Measurements from ENCODE around the gene COMMD8. TPM values are rescaled to one million over a fixed set of nuclear protein-coding genes. Genes with fewer than 3 reads are reported as not detected.

The COMMD8 gene
- total and polyA plus RNA-seq, 4 donors, result 3.6 to 17.5 (median 9.0) TPM

GRCh38 chr4:47482326-47482725 lies 18.8 kb upstream of the COMMD8 start:
- Histone ChIP-seq H3K27me3 (ENCODE audit: control insufficient read depth in 4 of 4, insufficient read depth in 4 of 4, low read length in 3 of 4) (no peaks in the 10 kb centered on the region), H3K27ac (ENCODE audit: low read depth in 1 of 2, low read length in 2 of 2) (no peak overlapping the region), H3K4me3 (ENCODE audit: low read depth in 1 of 3, low read length in 3 of 3) (no peak overlapping the region), H3K36me3 (ENCODE audit: control insufficient read depth in 4 of 4, insufficient read depth in 3 of 4, low read depth in 1 of 4, low read length in 3 of 4) (no peaks in the 10 kb centered on the region), H3K4me1 (ENCODE audit: control insufficient read depth in 4 of 4, insufficient read depth in 4 of 4, low read length in 3 of 4) (peaks cover 0 to 11% (median 2%) of the 10 kb centered on the region in 4 donors), H3K9me3 (ENCODE audit: control insufficient read depth in 4 of 4, low read length in 3 of 4) (no peaks in the 10 kb centered on the region), H3K9ac (ENCODE audit: low read depth in 1 of 2, low read length in 2 of 2) (no peak overlapping the region)
- no peak for TF ChIP-seq SP1 (IDR thresholded peaks at IDR 0.05)
- TF ChIP-seq RAD21 (IDR thresholded peaks at IDR 0.05), result no peak
- no peak for DNase-seq (ENCODE audit: low spot score)
- WGBS, result 71% methylated on average over 4 of the region's 4 CpGs

DNA sequence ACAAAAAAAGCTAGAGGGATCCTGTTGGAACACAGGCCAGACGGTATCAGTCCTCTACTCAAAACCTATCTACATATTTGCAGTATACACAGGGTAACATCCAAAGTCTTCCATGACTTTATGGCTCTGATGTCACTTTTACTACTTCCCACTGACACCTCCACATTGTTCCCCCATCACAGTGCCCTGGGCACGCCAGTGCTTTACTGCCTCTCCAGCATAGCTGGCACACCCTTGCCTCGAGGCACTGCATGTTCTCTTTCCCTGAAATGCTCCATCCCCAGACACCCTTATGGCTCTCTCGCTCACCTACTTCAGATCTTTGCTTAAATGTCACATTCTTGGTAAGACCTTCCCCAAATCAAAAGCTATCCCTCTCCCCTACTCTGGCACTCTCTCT lies 15.3 kb upstream of the COMMD8 start:
- WGBS, result 90% methylated on average over 4 of the region's 4 CpGs
- Histone ChIP-seq H3K9ac (ENCODE audit: low read depth in 1 of 2, low read length in 2 of 2) (no peak overlapping the region), H3K36me3 (ENCODE audit: control insufficient read depth in 4 of 4, insufficient read depth in 3 of 4, low read depth in 1 of 4, low read length in 3 of 4) (no peaks in the 10 kb centered on the region), H3K27ac (ENCODE audit: low read depth in 1 of 2, low read length in 2 of 2) (no peak overlapping the region), H3K9me3 (ENCODE audit: control insufficient read depth in 4 of 4, low read length in 3 of 4) (no peaks in the 10 kb centered on the region), H3K4me1 (ENCODE audit: control insufficient read depth in 4 of 4, insufficient read depth in 4 of 4, low read length in 3 of 4) (no peaks in the 10 kb centered on the region), H3K4me3 (ENCODE audit: low read depth in 1 of 3, low read length in 3 of 3) (no peak overlapping the region), H3K27me3 (ENCODE audit: control insufficient read depth in 4 of 4, insufficient read depth in 4 of 4, low read length in 3 of 4) (no peaks in the 10 kb centered on the region)
- TF ChIP-seq, protein P1, sequence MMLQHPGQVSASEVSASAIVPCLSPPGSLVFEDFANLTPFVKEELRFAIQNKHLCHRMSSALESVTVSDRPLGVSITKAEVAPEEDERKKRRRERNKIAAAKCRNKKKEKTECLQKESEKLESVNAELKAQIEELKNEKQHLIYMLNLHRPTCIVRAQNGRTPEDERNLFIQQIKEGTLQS (IDR thresholded peaks at IDR 0.05), result no peak
- TF ChIP-seq, protein P2, sequence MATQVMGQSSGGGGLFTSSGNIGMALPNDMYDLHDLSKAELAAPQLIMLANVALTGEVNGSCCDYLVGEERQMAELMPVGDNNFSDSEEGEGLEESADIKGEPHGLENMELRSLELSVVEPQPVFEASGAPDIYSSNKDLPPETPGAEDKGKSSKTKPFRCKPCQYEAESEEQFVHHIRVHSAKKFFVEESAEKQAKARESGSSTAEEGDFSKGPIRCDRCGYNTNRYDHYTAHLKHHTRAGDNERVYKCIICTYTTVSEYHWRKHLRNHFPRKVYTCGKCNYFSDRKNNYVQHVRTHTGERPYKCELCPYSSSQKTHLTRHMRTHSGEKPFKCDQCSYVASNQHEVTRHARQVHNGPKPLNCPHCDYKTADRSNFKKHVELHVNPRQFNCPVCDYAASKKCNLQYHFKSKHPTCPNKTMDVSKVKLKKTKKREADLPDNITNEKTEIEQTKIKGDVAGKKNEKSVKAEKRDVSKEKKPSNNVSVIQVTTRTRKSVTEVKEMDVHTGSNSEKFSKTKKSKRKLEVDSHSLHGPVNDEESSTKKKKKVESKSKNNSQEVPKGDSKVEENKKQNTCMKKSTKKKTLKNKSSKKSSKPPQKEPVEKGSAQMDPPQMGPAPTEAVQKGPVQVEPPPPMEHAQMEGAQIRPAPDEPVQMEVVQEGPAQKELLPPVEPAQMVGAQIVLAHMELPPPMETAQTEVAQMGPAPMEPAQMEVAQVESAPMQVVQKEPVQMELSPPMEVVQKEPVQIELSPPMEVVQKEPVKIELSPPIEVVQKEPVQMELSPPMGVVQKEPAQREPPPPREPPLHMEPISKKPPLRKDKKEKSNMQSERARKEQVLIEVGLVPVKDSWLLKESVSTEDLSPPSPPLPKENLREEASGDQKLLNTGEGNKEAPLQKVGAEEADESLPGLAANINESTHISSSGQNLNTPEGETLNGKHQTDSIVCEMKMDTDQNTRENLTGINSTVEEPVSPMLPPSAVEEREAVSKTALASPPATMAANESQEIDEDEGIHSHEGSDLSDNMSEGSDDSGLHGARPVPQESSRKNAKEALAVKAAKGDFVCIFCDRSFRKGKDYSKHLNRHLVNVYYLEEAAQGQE (IDR thresholded peaks at IDR 0.05), result no peak
- DNase-seq (ENCODE audit: low spot score), result no peak

DNA sequence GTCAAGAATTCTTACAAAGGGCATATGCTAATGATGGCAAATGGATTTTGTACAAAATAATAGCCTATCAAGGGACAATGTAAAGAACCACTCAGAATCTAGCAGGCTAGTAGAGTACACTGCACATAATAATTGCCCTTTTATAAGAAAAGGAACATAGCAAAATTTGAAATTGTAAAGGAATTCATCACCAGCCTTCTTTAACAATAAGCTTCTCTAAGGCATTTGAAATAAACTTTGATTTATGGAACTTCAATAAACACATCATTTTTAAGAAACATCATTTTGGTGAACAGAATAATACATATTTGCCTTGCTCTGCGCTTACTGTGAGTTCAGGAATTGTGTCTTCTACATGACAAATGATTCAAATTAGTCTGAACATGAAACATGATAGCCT lies 11.9 kb upstream of the COMMD8 start:
- Histone ChIP-seq H3K4me3 (ENCODE audit: low read depth in 1 of 3, low read length in 3 of 3) (no peak overlapping the region), H3K27me3 (ENCODE audit: control insufficient read depth in 4 of 4, insufficient read depth in 4 of 4, low read length in 3 of 4) (no peaks in the 10 kb centered on the region), H3K36me3 (ENCODE audit: control insufficient read depth in 4 of 4, insufficient read depth in 3 of 4, low read depth in 1 of 4, low read length in 3 of 4) (no peaks in the 10 kb centered on the region), H3K9ac (ENCODE audit: low read depth in 1 of 2, low read length in 2 of 2) (no peak overlapping the region), H3K27ac (ENCODE audit: low read depth in 1 of 2, low read length in 2 of 2) (no peak overlapping the region), H3K4me1 (ENCODE audit: control insufficient read depth in 4 of 4, insufficient read depth in 4 of 4, low read length in 3 of 4) (no peaks in the 10 kb centered on the region), H3K9me3 (ENCODE audit: control insufficient read depth in 4 of 4, low read length in 3 of 4) (no peaks in the 10 kb centered on the region)
- no peak for DNase-seq (ENCODE audit: low spot score)
- 96% methylated on average over 1 of the region's 1 CpG for WGBS
- TF ChIP-seq RAD21 (IDR thresholded peaks at IDR 0.05) (no peak), NR2F2 (IDR thresholded peaks at IDR 0.05) (no peak), CTCF (IDR thresholded peaks at IDR 0.05; ENCODE audit: low read depth, low read length, missing input control) (no peak), SP1 (IDR thresholded peaks at IDR 0.05) (no peak), HNF4A (conservative IDR thresholded peaks at IDR 0.05) (no peak), YY1 (IDR thresholded peaks at IDR 0.05) (no peak), FOXA1 (IDR thresholded peaks at IDR 0.05) (no peak), MAX (IDR thresholded peaks at IDR 0.05) (no peak), JUND (IDR thresholded peaks at IDR 0.05) (no peak), FOXA2 (IDR thresholded peaks at IDR 0.05) (no peak), HNF4G (IDR thresholded peaks at IDR 0.05) (no peak), RXRA (IDR thresholded peaks at IDR 0.05) (no peak), EGR1 (IDR thresholded peaks at IDR 0.05; ENCODE audit: low read depth in 2 of 2) (no peak), TAF1 (conservative IDR thresholded peaks at IDR 0.05) (no peak)
- TF ChIP-seq, protein P1 (IDR thresholded peaks at IDR 0.05), result no peak
- TF ChIP-seq, protein P3, sequence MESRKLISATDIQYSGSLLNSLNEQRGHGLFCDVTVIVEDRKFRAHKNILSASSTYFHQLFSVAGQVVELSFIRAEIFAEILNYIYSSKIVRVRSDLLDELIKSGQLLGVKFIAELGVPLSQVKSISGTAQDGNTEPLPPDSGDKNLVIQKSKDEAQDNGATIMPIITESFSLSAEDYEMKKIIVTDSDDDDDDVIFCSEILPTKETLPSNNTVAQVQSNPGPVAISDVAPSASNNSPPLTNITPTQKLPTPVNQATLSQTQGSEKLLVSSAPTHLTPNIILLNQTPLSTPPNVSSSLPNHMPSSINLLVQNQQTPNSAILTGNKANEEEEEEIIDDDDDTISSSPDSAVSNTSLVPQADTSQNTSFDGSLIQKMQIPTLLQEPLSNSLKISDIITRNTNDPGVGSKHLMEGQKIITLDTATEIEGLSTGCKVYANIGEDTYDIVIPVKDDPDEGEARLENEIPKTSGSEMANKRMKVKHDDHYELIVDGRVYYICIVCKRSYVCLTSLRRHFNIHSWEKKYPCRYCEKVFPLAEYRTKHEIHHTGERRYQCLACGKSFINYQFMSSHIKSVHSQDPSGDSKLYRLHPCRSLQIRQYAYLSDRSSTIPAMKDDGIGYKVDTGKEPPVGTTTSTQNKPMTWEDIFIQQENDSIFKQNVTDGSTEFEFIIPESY (IDR thresholded peaks at IDR 0.05), result no peak
- TF ChIP-seq, protein P2 (IDR thresholded peaks at IDR 0.05), result no peak

All from liver (tissue), 9 donors.